Retinal pigment epithelial cell (primary cell): ENCODE data around the gene EME1.
"Not testable (repeated sequence)": the region's sequence is repeated elsewhere in the genome, so short reads cannot be mapped to it uniquely, and the experiment has no call there.

Source experiments
- DNase-seq: peaks from one replicate; pipeline ENCODE4 v3.0.0-alpha.2; 2010; ENCODE audit warnings: low read depth
- H3K4me3 ChIP-seq: 2 replicates; pipeline ENCODE4 v1.5.1; 2011; ENCODE audit warnings: mild to moderate bottlenecking, low read length, control low read depth, moderate library complexity
- TF ChIP-seq, protein P1 (sequence below): conservative IDR thresholded peaks from 2 replicates; pipeline ENCODE4 v1.5.1; 2011; ENCODE audit warnings: low read depth, low read length, control low read depth, inconsistent platforms

EME1 gene

DNA sequence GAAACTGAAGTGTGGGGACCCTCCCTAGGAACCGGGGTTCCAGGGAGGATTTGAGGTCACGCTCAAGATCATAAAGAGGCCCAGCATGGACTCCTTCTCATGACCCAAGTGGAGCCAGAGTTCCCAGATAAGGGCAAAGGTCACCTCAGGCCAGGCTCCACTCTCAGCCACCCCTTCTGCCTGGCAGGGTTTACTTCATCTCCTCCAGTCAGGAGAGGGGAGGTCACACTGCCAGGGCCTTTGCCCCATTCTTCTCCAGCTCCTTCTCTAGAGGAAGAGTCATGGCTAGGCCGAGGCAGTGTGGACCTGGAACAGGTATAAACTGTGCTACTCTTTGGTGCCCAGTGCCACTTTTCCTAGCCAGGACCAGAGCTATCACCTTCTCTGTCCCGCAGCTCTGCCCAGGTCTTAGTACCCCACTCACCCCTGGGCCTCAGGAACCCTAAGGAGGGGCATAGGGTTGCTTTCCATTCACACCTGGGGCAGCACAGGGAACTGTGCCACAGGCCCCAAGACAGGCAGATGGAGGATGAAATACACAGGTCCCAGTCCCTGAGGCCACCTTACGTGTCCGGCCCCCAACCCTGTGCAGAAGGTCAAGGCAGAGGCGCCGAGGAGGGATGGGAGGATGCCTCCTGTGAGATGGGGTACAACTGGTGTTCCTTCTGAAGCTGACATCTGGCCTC is 52.1 kb downstream of the EME1 start:
- DNase-seq = no peak
- H3K4me3 ChIP-seq = peak overlapping the region; percentile 66
- TF ChIP-seq, protein P1, sequence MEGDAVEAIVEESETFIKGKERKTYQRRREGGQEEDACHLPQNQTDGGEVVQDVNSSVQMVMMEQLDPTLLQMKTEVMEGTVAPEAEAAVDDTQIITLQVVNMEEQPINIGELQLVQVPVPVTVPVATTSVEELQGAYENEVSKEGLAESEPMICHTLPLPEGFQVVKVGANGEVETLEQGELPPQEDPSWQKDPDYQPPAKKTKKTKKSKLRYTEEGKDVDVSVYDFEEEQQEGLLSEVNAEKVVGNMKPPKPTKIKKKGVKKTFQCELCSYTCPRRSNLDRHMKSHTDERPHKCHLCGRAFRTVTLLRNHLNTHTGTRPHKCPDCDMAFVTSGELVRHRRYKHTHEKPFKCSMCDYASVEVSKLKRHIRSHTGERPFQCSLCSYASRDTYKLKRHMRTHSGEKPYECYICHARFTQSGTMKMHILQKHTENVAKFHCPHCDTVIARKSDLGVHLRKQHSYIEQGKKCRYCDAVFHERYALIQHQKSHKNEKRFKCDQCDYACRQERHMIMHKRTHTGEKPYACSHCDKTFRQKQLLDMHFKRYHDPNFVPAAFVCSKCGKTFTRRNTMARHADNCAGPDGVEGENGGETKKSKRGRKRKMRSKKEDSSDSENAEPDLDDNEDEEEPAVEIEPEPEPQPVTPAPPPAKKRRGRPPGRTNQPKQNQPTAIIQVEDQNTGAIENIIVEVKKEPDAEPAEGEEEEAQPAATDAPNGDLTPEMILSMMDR = no peak

DNA sequence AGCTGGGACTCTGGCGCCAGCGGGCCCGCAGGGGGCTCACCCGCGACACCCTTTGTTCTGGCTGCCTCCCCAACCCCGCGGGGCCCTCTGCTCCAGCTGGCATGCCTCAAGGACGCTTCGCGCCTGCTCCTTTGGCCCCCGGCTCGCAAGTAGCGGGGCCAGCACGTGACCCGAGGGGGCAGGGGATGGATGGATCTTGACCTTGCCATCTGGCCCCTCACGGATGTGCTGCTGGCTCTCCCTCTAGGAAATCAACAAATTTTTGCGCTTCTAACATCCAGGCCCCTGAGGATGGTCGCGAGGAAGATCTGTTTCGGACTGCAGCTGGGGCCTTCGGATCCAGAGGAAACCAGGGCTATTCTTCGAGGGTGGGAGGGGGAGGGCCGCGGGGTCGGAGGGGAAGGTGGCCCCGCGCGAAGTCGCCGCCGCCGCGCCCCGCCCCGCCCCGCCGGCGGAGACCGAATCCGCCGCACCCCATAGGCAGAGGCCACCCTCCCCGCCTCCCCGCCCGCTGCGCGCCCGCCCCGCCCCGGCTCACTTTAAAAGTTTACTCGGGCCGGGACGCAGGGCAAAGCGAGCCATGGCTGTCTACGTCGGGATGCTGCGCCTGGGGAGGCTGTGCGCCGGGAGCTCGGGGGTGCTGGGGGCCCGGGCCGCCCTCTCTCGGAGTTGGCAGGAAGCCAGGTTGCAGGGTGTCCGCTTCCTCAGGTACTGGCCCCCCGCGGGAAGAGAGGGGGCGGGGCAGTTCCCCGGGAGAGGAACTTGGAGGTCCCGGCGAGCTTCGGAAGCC is 52.8 kb downstream of the EME1 start, which contains the start of gene ACSF2:
Gene ACSF2 (plus strand): TSS at position 537 of the 790 bp plus-strand sequence. CDS start 44 bp downstream, at position 581.
- TF ChIP-seq, protein P1 = no peak
- DNase-seq = no peak
- H3K4me3 ChIP-seq = peak within 1 kb of the TSS; percentile 66

DNA sequence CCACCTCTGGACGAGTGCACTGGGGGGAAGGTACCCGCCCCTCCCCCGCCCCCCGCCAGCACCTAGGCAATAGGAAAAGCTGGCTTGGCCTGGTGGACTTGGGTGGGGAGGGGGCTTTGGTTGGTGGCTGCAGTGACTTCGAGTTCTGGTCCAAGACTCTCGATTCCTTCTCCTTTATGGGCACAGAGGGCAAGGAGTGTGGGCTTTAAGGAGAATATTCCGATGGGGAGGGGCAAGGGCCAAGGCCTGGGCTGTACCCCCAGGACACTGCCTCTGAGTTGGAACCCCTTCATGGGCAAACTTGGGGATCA is 53.4 kb downstream of the EME1 start:
- peak overlapping the region; percentile 66 for H3K4me3 ChIP-seq
- TF ChIP-seq, protein P1 = no peak
- no peak for DNase-seq

DNA sequence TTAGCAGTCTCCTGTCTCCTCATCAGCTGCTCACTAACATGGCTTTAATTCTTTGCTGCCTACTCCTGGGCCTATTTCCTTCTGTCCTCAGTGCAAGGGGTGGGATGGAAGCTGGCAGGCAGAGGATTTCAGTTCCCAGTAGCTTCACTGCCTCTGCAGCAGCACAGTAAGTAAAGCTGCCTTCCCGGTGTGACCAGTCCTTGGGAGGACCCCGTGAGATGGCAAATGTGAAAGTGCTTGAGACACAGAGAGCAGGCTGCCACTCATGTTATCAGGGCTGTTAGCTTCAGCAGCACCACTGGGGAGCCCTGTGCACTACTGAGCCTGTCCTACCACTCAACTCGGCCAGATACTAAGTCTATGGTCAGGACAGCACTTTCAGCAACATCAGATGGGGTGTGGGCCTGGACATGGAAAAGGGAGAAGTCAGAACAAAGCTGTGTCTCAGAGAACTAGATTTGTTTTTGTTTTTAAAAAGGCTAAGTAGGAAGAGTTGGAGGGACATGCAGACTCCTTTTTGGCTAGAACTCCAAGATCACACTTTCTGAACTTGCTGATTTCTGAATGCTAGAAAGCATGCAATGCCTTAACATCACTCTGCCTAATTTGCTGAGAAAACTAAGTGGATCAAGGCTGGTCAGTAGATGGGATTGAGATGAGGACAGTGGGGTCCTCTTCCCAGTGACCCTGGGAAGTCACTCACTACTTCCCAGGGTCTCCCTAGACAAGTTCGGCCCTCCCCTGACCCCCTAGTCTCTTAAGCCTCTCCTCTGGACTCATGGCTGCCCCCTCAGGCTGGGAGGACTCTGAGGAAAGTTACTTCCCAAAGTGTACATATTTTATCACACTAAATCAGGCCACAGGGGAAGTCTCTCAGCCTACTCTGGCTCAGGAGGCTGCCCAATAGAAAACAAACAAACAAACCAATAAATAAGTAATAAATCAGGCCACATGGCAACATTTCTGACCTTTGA is 54.1 kb downstream of the EME1 start:
- TF ChIP-seq, protein P1 = peak; percentile 38
- DNase-seq = no peak
- peak overlapping the region; percentile 66 for H3K4me3 ChIP-seq

DNA sequence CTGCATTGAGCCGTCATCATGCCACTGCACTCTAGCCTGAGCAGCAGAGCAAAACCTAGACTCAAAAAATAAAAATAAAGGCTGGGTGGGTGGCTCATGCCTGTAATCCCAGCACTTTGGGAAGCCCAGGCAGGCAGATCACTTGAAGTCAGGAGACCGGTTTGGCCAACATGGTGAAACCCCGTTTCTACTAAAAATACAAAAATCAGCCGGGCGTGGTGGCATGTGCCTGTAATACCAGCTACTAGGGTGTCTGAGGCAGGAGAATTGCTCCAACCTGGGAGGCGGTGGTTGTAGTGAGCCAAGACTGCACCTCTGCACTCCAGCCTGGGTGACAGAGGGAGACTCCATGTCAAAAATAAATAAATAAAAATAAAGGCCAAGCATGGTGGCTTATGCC is 55.1 kb downstream of the EME1 start:
- DNase-seq, H3K4me3 ChIP-seq: not testable (repeated sequence)

DNA sequence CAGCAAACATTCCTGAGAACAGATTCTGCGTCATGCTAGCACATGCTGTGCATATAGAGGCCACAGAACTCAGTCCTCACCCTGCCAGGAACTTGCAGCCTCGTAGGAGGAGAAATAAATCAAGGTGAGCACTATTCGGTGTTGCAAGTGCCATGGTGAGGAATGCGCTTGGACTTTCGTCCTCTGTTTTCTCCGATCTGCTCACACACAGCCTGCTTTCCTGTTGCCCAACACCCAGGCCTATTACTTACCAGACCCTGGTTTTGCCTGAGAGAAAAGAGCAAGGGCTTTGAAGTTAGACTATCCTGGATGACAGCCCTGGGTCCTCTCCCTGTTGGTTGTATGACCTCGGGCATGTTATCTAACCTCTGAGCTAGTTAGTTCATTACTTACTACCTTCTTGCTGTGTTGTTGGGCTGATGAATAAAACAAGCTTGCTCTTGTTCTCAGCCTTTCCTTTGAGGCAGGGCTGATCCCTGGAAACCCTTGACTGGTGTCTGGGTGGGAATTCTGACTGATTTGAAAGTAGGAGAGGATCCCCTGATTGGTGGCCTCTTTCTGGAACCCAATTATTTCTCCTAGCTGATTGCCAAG is 55.9 kb downstream of the EME1 start:
- TF ChIP-seq, protein P1 = no peak
- no peak for DNase-seq
- no peak overlapping the region for H3K4me3 ChIP-seq

DNA sequence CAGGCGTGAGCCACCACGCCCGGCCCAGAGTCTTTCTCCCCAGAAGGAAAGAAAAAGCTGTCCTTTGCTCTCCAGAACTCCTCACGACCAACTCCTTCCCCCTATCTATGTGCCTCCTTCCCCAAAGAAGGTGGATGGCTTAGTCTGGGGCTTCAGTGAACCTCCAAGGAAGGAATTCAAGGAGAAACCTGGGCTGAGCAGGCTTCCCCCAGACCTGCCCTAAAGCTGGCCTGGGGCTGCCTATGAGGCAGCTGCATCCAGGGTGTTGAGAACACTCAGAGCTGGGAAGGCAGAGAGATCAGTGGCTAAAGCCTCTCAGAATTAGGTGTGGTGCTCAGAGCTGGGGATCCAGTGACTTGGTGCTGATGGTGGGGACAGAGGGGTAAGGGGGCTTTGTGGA is 56.8 kb downstream of the EME1 start:
- no peak overlapping the region for H3K4me3 ChIP-seq
- no peak for DNase-seq
- TF ChIP-seq, protein P1 = no peak
